DMS79 treated with DMSO at 0.1 percent for 48 hours (cell line): Measurements from ENCODE around the gene CCM2L.

Experiments used
- DNase-seq: peaks from one replicate; lab custom pipeline; 2025; lab: John Stamatoyannopoulos, UW

Gene CCM2L

GRCh38 chr20:32056708-32057483 lies 46.7 kb downstream of the CCM2L start:
- DNase-seq = no peak

- no peak for DNase-seq
Measured at GRCh38 chr20:32057656-32058184, 47.5 kb downstream of the CCM2L start.

GRCh38 chr20:32059189-32059588 lies 49.0 kb downstream of the CCM2L start:
- DNase-seq = no peak

GRCh38 chr20:32062776-32063170 lies 52.5 kb downstream of the CCM2L start:
- DNase-seq = no peak

GRCh38 chr20:32063695-32064094 lies 53.5 kb downstream of the CCM2L start:
- no peak for DNase-seq

- no peak for DNase-seq
Measured at GRCh38 chr20:32064667-32065066, 54.4 kb downstream of the CCM2L start.

GRCh38 chr20:32067234-32067821 lies 57.1 kb downstream of the CCM2L start:
- DNase-seq = no peak

GRCh38 chr20:32068174-32068573 lies 57.9 kb downstream of the CCM2L start:
- DNase-seq = no peak

- no peak for DNase-seq
Measured at GRCh38 chr20:32069711-32070110, 59.5 kb downstream of the CCM2L start.

- no peak for DNase-seq
Measured at GRCh38 chr20:32070282-32070681, 60.0 kb downstream of the CCM2L start.

- DNase-seq = no peak
Measured at GRCh38 chr20:32070690-32071213, 60.5 kb downstream of the CCM2L start.

- DNase-seq = no peak
Measured at GRCh38 chr20:32071395-32072167, 61.3 kb downstream of the CCM2L start.

- no peak for DNase-seq
Measured at GRCh38 chr20:32072168-32072750, 62.0 kb downstream of the CCM2L start.

GRCh38 chr20:32075534-32075933 lies 65.3 kb downstream of the CCM2L start:
- DNase-seq = no peak

- no peak for DNase-seq
Measured at GRCh38 chr20:32077190-32077589, 67.0 kb downstream of the CCM2L start.

GRCh38 chr20:32078322-32078721 lies 68.1 kb downstream of the CCM2L start:
- no peak for DNase-seq

GRCh38 chr20:32078791-32079190 lies 68.6 kb downstream of the CCM2L start:
- no peak for DNase-seq

- DNase-seq = no peak
Measured at GRCh38 chr20:32079655-32080109, 69.4 kb downstream of the CCM2L start.

GRCh38 chr20:32080783-32081182 lies 70.5 kb downstream of the CCM2L start:
- no peak for DNase-seq
